ENCODE measurements around the gene SBDS. TPM values are rescaled to one million over a fixed set of nuclear protein-coding genes. Genes with fewer than 3 reads are reported as not detected.
"Not testable (repeated sequence)": the region's sequence is repeated elsewhere in the genome, so short reads cannot be mapped to it uniquely, and the experiment has no call there.

SBDS gene
- 100 to 1,000 TPM in 2 of 4 donors, 10 to 100 TPM in 2; 32.4 to 123 (median 95.8) TPM for total RNA-seq

DNA sequence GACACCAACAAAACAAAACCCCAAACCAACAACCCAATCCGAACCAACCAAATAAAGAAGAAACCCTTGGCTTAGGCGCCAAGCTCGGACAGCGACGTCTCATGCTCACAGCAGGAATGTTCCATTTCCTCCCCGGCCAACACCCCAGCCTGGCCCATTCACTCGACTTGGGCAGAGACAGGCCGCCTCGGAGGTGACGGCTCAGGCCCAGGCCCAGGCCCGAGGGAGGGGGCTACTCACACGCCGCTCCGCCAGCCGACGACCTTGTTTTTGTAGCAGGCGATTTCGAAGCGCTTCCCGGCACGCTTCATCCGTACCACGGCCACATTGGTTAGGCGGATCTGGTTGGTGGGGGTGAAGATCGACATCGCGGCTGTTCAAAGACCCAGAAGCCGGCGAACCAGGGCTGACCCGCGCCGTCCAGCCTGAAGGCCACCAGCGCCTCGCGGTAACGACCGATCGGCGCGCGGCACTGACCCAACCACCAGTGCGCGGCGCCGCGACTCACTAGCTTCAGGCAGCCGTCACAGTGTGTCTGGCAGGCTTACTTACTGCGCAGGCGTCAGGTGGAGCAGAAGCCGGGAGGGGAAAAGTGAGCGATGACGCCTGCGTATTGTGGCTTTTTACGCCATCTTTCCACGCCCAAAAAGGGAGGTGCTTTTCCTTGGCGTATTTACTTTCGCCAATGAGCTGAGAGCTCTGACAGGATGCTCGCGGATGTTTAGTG, at the start of gene SBDS:
Gene SBDS (minus strand): TSS at position 537 of the 727 bp plus-strand sequence. CDS start 169 bp downstream, at position 368.
- in situ Hi-C loops (cut with MboI; ENCODE audit: low pct_ligation_motif_present in 1 of 4, low pct_unique_long_range_greater_than_20kb in 1 of 4, low sequenced_read_pairs in 3 of 4); H3K9me3 ChIP-seq; intact Hi-C loops (cut with DNase I; ENCODE audit: low total_unique reads); H3K27me3 ChIP-seq: not testable (repeated sequence)
- Histone ChIP-seq H3K27ac (peak within 1 kb of the TSS; percentile 93 to 99 (median 98)), H3K4me1 (peaks cover 10 to 31% (median 16%) of the 10 kb centered on the region in 4 donors), H3K36me3 (peaks cover 0 to 27% (median 14%) of the 10 kb centered on the region in 4 donors), H3K4me3 (peak within 1 kb of the TSS; percentile 52 to 81 (median 56))
- peak; percentile 96 for DNase-seq
- 1 to 2% methylated on average over 13 to 57 of the region's 59 CpGs for WGBS, 2 donors (ENCODE audit: low coverage in 1 of 2)
- TF ChIP-seq POLR2A (IDR thresholded peaks at IDR 0.05) (peak; percentile 99), POLR2AphosphoS5 (IDR thresholded peaks at IDR 0.05) (peak; percentile 98 to 99 (median 99))

GRCh38 chr7:67043559-67043930, 48.2 kb upstream of the SBDS start:
- not testable (repeated sequence) for H3K9me3 ChIP-seq, H3K4me3 ChIP-seq

DNA sequence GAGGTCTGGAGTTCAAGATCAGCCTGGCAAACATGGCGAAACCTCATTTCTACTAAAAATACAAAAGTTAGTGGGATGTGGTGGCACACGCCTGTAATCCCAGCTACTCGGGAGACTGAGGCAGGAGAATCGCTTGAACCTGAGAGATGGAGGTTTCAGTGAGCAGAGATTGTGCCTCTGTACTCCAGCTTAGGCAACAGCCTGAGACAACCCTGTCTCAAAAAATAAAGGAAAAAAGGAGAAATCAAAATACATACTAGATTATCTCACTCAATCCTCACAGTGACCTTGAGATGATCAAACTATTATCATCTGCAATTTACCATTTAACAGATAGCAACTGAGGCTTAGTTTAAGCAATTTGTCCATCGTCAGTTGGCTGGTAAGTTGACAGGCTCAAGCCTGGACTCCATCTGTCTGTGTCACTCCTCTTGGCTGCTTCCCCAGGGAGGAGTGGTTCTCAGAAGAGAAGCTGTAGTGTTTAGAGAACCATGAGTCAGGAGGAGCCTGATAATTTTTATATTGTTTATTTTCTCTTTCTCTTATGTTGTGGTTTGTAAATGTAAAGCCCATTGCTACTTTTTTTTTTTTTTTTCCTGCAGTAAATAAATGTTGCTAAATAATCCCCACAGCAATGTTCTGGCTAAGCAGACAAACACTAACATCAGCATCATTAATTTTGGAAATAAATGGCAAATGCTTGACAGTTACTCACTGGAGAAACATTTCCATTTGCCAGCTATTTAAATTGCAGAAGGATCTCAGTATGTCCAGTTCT, 47.6 kb upstream of the SBDS start:
- in situ Hi-C loops (cut with MboI; ENCODE audit: low pct_ligation_motif_present in 1 of 4, low pct_unique_long_range_greater_than_20kb in 1 of 4, low sequenced_read_pairs in 3 of 4) = loop anchor here in 1 of 4 donors (25.0 kb wide), 1 partner anchor 269 kb away; no protein-coding TSS in a partner anchor
- peak overlapping the region; percentile 52 to 81 (median 70) for H3K27ac ChIP-seq
- peak; percentile 44 for DNase-seq
- WGBS, 2 donors (ENCODE audit: low coverage in 1 of 2) = 74 to 78% methylated on average over 5 of the region's 5 CpGs
- intact Hi-C loops (cut with DNase I; ENCODE audit: low total_unique reads); H3K4me3 ChIP-seq; H3K9me3 ChIP-seq; H3K36me3 ChIP-seq; H3K27me3 ChIP-seq: not testable (repeated sequence)
- H3K4me1 ChIP-seq = peaks cover 0 to 17% (median 5%) of the 10 kb centered on the region in 4 donors
- peak; percentile 63 to 73 (median 66) for TF ChIP-seq POLR2AphosphoS5 (IDR thresholded peaks at IDR 0.05)

More at GRCh38 chr7:67043559-67043930, 48.2 kb upstream of the SBDS start:
- peaks cover 0 to 17% (median 5%) of the 10 kb centered on the region in 4 donors for H3K4me1 ChIP-seq
- peak overlapping the region; percentile 52 to 81 (median 70) for H3K27ac ChIP-seq
- in situ Hi-C loops (cut with MboI; ENCODE audit: low pct_ligation_motif_present in 1 of 4, low pct_unique_long_range_greater_than_20kb in 1 of 4, low sequenced_read_pairs in 3 of 4) = loop anchor here in 1 of 4 donors (25.0 kb wide), 1 partner anchor 269 kb away; no protein-coding TSS in a partner anchor
- DNase-seq; H3K36me3 ChIP-seq; intact Hi-C loops (cut with DNase I; ENCODE audit: low total_unique reads); H3K27me3 ChIP-seq: not testable (repeated sequence)
- WGBS, 2 donors (ENCODE audit: low coverage in 1 of 2) = 79 to 82% methylated on average over 4 of the region's 4 CpGs

DNA sequence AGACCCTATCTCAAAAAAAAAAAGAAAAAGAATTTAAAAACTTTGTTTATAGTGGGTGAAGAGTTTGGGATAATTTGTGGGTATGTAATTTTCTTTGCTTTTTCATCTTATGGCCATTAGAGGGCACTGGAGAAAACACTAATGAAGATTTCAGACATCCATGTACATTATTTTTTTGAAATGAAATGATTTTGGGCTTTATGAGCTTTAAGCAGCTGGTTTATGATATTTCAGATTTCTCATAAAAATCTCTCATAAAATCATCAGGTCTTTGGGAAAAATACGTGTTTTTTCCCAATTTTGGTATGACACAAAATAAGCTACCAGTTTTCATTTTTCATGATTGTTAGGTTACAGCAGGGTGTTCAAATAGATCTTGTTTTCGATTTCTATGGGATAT, 45.4 kb upstream of the SBDS start:
- intact Hi-C loops (cut with DNase I; ENCODE audit: low total_unique reads); H3K36me3 ChIP-seq; H3K27ac ChIP-seq; H3K4me3 ChIP-seq; DNase-seq; H3K27me3 ChIP-seq; H3K9me3 ChIP-seq: not testable (repeated sequence)
- in situ Hi-C loops (cut with MboI; ENCODE audit: low pct_ligation_motif_present in 1 of 4, low pct_unique_long_range_greater_than_20kb in 1 of 4, low sequenced_read_pairs in 3 of 4) = loop anchor here in 1 of 4 donors (25.0 kb wide), 1 partner anchor 271 kb away; no protein-coding TSS in a partner anchor
- TF ChIP-seq CTCF (IDR thresholded peaks at IDR 0.05) = peak in 4 of 5 experiments; percentile 30 to 41 (median 35)
- 44 to 45% methylated on average over 2 of the region's 2 CpGs for WGBS, 2 donors (ENCODE audit: low coverage in 1 of 2)
- H3K4me1 ChIP-seq = peaks cover 0 to 17% (median 5%) of the 10 kb centered on the region in 4 donors

DNA sequence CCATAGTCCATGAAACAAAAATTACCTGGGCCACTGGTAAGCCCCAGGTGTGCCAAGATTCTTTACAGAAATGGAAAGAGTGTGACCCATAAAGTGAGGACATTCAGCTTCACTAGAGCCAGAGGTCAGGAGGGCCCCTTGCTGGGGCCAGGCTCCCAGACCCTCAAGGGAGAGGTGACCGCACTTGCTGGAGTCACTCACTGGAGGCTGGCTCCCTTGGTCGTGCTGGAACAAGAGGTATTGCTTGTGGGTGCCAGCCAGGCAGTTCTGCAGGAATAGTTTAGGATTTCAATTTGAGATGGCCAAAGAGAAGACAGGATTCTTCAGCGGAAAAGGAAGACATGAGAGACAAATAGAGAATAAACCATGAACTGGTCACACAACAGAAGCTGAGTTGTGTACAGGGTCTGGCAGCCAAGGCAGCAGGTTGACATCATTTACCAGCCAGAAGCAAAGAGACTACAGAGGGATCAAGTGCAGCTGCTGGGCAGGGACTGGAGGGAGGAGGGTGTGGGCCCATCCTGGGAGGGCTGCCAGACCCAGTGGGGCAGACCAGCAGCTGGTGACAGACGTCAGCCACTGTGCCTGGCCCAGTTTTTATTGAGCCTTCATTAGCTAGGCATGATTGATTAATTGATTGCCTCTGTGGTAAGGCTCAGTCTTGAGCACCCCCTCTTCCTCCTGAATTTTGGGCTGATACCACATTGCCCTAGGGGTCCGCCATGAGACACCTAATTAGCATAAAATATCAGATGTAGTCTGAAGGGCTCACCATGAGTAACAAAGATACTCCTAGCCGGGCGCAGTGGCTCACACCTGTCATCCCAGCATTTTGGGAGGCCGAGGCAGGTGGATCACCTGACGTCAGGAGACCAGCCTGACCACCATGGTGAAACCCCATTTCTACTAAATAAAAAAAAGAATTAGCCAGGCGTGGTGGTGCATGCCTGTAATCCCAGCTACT, 41.3 kb upstream of the SBDS start:
- H3K27ac ChIP-seq; H3K9me3 ChIP-seq; H3K4me3 ChIP-seq; H3K27me3 ChIP-seq; H3K4me1 ChIP-seq; intact Hi-C loops (cut with DNase I; ENCODE audit: low total_unique reads); DNase-seq; H3K36me3 ChIP-seq: not testable (repeated sequence)
- WGBS, 2 donors (ENCODE audit: low coverage in 1 of 2) = 80% methylated on average over 10 of the region's 10 CpGs; no CpG with 5 or more reads in 1 of the 2 donors
- in situ Hi-C loops (cut with MboI; ENCODE audit: low pct_ligation_motif_present in 1 of 4, low pct_unique_long_range_greater_than_20kb in 1 of 4, low sequenced_read_pairs in 3 of 4) = loop anchor here in 1 of 4 donors (25.0 kb wide), 1 partner anchor 276 kb away; no protein-coding TSS in a partner anchor
